Neural cell (in vitro differentiated cells): ENCODE data around the gene ROBO1. TPM values are rescaled to one million over a fixed set of nuclear protein-coding genes. Genes with fewer than 3 reads are reported as not detected.
"Not testable (repeated sequence)": the region's sequence is repeated elsewhere in the genome, so short reads cannot be mapped to it uniquely, and the experiment has no call there.

Experiments
- H2AFZ ChIP-seq: fragments of 200-600, 300-800 bp; sonication (generic), shearing (Covaris generic); 2 replicates; pipeline ENCODE4 v1.6.0; 2014; ENCODE audit warnings: low read depth, mild to moderate bottlenecking, antibody characterized with exemption, low read length, moderate library complexity
- H3F3A ChIP-seq: fragments of 200-600 bp; shearing (Covaris generic); 2 replicates; pipeline ENCODE4 v1.6.1; 2016; ENCODE audit warnings: mild to moderate bottlenecking, moderate library complexity, mixed read lengths, antibody characterized with exemption, low read length; ENCODE audit not compliant: insufficient read depth, poor library complexity, severe bottlenecking
- H3K27ac ChIP-seq: fragments of 200-600, 300-800 bp; sonication (generic), shearing (Covaris generic); 2 replicates; pipeline ENCODE4 v1.5.1; 2014; ENCODE audit warnings: mild to moderate bottlenecking, low read length, moderate library complexity
- H3K27me3 ChIP-seq: fragments of 300-800, 200-600 bp; sonication (generic), shearing (Covaris generic); 2 replicates; pipeline ENCODE4 v1.6.0; 2014; ENCODE audit warnings: mild to moderate bottlenecking, low read depth, low read length, moderate library complexity; ENCODE audit not compliant: insufficient read depth
- H3K36me3 ChIP-seq: fragments of 300-800, 200-600 bp; sonication (generic), shearing (Covaris generic); 2 replicates; pipeline ENCODE4 v1.5.1; 2014; ENCODE audit warnings: mild to moderate bottlenecking, antibody characterized with exemption, low read length, moderate library complexity; ENCODE audit not compliant: insufficient read depth
- H3K4me2 ChIP-seq: fragments of 300-800, 200-600 bp; sonication (generic), shearing (Covaris generic); 2 replicates; pipeline ENCODE4 v1.6.0; 2014; ENCODE audit warnings: mild to moderate bottlenecking, low read length
- H3K4me3 ChIP-seq: fragments of 300-800, 200-600 bp; sonication (generic), shearing (Covaris generic); 2 replicates; pipeline ENCODE4 v1.5.1; 2014; ENCODE audit warnings: mild to moderate bottlenecking, low read length, moderate library complexity
- H3K79me2 ChIP-seq: fragments of 200-600 bp; shearing (Covaris generic); replicated peaks from 2 replicates; pipeline ENCODE4 v1.6.0; 2014; ENCODE audit warnings: mild to moderate bottlenecking, low read length, moderate library complexity; ENCODE audit not compliant: insufficient read depth
- H3K9ac ChIP-seq: fragments of 300-800, 200-600 bp; sonication (generic), shearing (Covaris generic); 2 replicates; pipeline ENCODE4 v1.6.1; 2016; ENCODE audit warnings: mild to moderate bottlenecking, low read length, mixed read lengths
- H3K9me2 ChIP-seq: fragments of 200-600 bp; shearing (Covaris generic); 2 replicates; pipeline ENCODE4 v1.6.1; 2016; ENCODE audit warnings: mild to moderate bottlenecking, low read length, mixed read lengths; ENCODE audit not compliant: insufficient read depth
- H3K9me3 ChIP-seq: fragments of 200-600, 300-800 bp; sonication (generic), shearing (Covaris generic); 2 replicates; pipeline ENCODE4 v1.6.1; 2016; ENCODE audit warnings: mild to moderate bottlenecking, mixed run types, low read length, moderate library complexity, mixed read lengths
- H4K20me1 ChIP-seq: fragments of 200-600 bp; shearing (Covaris generic); 2 replicates; pipeline ENCODE4 v1.6.1; 2016; ENCODE audit warnings: mild to moderate bottlenecking, mixed run types; ENCODE audit not compliant: insufficient read depth
- CTCF ChIP-seq: fragments of 450-650 bp; IDR thresholded peaks from 2 replicates; pipeline ENCODE4 v1.5.1; 2014; ENCODE audit warnings: antibody characterized with exemption, mild to moderate bottlenecking, moderate library complexity; ENCODE audit not compliant: poor library complexity, severe bottlenecking
- EP300 ChIP-seq: fragments of 450-650 bp; conservative IDR thresholded peaks from 2 replicates; pipeline ENCODE4 v1.6.1; 2014; ENCODE audit warnings: antibody characterized with exemption, mild to moderate bottlenecking, moderate library complexity; ENCODE audit not compliant: poor library complexity, severe bottlenecking
- EZH2 ChIP-seq: fragments of 200-600, 300-800 bp; shearing (Covaris generic), sonication (generic); IDR thresholded peaks from 2 replicates; pipeline ENCODE4 v1.6.1; 2014; ENCODE audit warnings: antibody characterized with exemption, low read length, borderline replicate concordance, mild to moderate bottlenecking; ENCODE audit not compliant: insufficient read depth, poor library complexity, severe bottlenecking
- MXI1 ChIP-seq: fragments of 450-650 bp; conservative IDR thresholded peaks from 2 replicates; pipeline ENCODE4 v1.6.1; 2014; ENCODE audit warnings: antibody characterized with exemption, mild to moderate bottlenecking; ENCODE audit not compliant: poor library complexity, severe bottlenecking
- POLR2AphosphoS5 ChIP-seq: IDR thresholded peaks from 2 replicates; pipeline ENCODE4 v1.6.1; 2012
- RAD21 ChIP-seq: fragments of 450-650 bp; conservative IDR thresholded peaks from 2 replicates; pipeline ENCODE4 v1.6.1; 2014; ENCODE audit warnings: antibody characterized with exemption, mild to moderate bottlenecking, moderate library complexity
- REST ChIP-seq: IDR thresholded peaks from 2 replicates; pipeline ENCODE4 v1.6.1; 2012; ENCODE audit warnings: borderline replicate concordance
- SMC3 ChIP-seq: fragments of 450-650 bp; conservative IDR thresholded peaks from 2 replicates; pipeline ENCODE4 v1.6.1; 2014; ENCODE audit warnings: antibody characterized with exemption, mild to moderate bottlenecking, moderate library complexity; ENCODE audit not compliant: poor library complexity
- TAF1 ChIP-seq: IDR thresholded peaks from 2 replicates; pipeline ENCODE4 v1.6.1; 2012; ENCODE audit warnings: low read depth
- polyA plus RNA-seq: library from polyadenylated mRNA; depleted of rRNA; stranded (reverse); fragments of >200 nt; gene quantifications from 2 replicates; pipeline ENCODE4 v1.2.3, GENCODE V29; 2014

ROBO1 gene
- polyA plus RNA-seq, 1 donor from 2014 or later, result 183 TPM

GRCh38 chr3:79306934-79307570 lies 460.7 kb downstream of the ROBO1 start:
- no peak overlapping the region for H3K9ac ChIP-seq
- no peak overlapping the region for H2AFZ ChIP-seq
- no peaks in the 10 kb centered on the region for H4K20me1 ChIP-seq
- H3K27ac ChIP-seq, result no peak overlapping the region
- H3K79me2 ChIP-seq, result no peaks in the 10 kb centered on the region
- H3K9me3 ChIP-seq, result no peaks in the 10 kb centered on the region
- H3K27me3 ChIP-seq, result no peaks in the 10 kb centered on the region
- H3K4me2 ChIP-seq, result no peak overlapping the region
- H3K4me3 ChIP-seq, result no peak overlapping the region
- no peaks in the 10 kb centered on the region for H3F3A ChIP-seq
- no peaks in the 10 kb centered on the region for H3K9me2 ChIP-seq
- TF ChIP-seq TAF1 (no peak), SMC3 (no peak), EZH2 (no peak), POLR2AphosphoS5 (no peak), RAD21 (no peak), MXI1 (no peak), CTCF (no peak), REST (no peak), EP300 (no peak)
- H3K36me3 ChIP-seq, result no peaks in the 10 kb centered on the region

- H3K9me2 ChIP-seq, H4K20me1 ChIP-seq, H3K27me3 ChIP-seq, H3K36me3 ChIP-seq, H3K4me3 ChIP-seq, H3K9ac ChIP-seq, H2AFZ ChIP-seq, H3K4me2 ChIP-seq, H3K79me2 ChIP-seq, H3F3A ChIP-seq, H3K27ac ChIP-seq, H3K9me3 ChIP-seq: not testable (repeated sequence)
Measured at GRCh38 chr3:79299949-79300635, 467.7 kb downstream of the ROBO1 start.
